Skeletal muscle tissue (tissue), 4 donors: Measurements from ENCODE around the gene SERPINA10. TPM values are rescaled to one million over a fixed set of nuclear protein-coding genes. Genes with fewer than 3 reads are reported as not detected.

ENCODE experiments used
- H3K27ac ChIP-seq: one replicate; pipeline ENCODE4 v1.7.0; 2013; ENCODE audit warnings: mild to moderate bottlenecking, low read depth, low read length, inconsistent platforms
- H3K27me3 ChIP-seq, 3 donors: one replicate each; pipeline ENCODE4 v1.7.0; 2013; ENCODE audit warnings: low read length in 3 of 3; ENCODE audit not compliant: control insufficient read depth in 3 of 3, insufficient read depth in 3 of 3
- H3K36me3 ChIP-seq, 3 donors: one replicate each; pipeline ENCODE4 v1.7.0; 2013; ENCODE audit warnings: low read length in 3 of 3; ENCODE audit not compliant: control insufficient read depth in 3 of 3, insufficient read depth in 3 of 3
- H3K4me1 ChIP-seq, 3 donors: one replicate each; pipeline ENCODE4 v1.7.0; 2013; ENCODE audit warnings: low read length in 3 of 3, mild to moderate bottlenecking in 3 of 3; ENCODE audit not compliant: control insufficient read depth in 3 of 3, insufficient read depth in 3 of 3
- H3K4me3 ChIP-seq, 3 donors: one replicate each; pipeline ENCODE4 v1.7.0; 2013; ENCODE audit warnings: low read length in 3 of 3
- H3K9ac ChIP-seq, 3 donors: one replicate each; pipeline ENCODE4 v1.7.0; 2013; ENCODE audit warnings: low read length in 3 of 3, mild to moderate bottlenecking in 3 of 3, moderate library complexity in 2 of 3, low read depth in 1 of 3
- H3K9me3 ChIP-seq, 3 donors: one replicate each; pipeline ENCODE4 v1.7.0; 2013; ENCODE audit warnings: low read length in 3 of 3; ENCODE audit not compliant: control insufficient read depth in 3 of 3
- total RNA-seq: library from RNA; depleted of rRNA; stranded (reverse); fragments of >200 nt; gene quantifications from one replicate; pipeline ENCODE4 v1.2.3, GENCODE V29; 2014
- donor health status: Osteomylitis.

SERPINA10 gene
- total RNA-seq, 1 donor from 2014 or later = not detected

DNA sequence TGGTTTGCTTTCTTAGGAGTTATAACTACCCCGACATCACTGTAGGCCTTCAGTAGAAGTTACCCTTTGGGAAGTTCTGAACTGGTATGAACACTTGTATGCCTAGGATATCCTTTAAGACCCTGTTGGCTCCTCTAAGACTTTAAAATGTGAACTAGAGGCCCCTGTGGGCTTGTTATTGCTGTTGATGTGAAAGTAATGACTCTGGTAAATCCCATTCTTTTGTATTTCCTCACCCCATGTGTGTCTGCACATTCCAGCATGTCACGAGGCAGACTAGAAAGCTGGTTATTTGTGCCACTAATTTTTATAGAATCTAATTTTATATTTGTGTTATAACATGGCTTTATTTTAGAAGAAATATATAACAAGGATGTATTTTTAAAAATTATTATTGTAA, 48.9 kb downstream of the SERPINA10 start:
- H3K27ac ChIP-seq = no peak overlapping the region
- H3K27me3 ChIP-seq = no peaks in the 10 kb centered on the region
- no peaks in the 10 kb centered on the region for H3K36me3 ChIP-seq
- H3K9ac ChIP-seq = no peak overlapping the region
- H3K9me3 ChIP-seq = no peaks in the 10 kb centered on the region
- no peaks in the 10 kb centered on the region for H3K4me1 ChIP-seq
- H3K4me3 ChIP-seq = no peak overlapping the region

- Histone ChIP-seq H3K36me3 (no peaks in the 10 kb centered on the region), H3K4me1 (no peaks in the 10 kb centered on the region), H3K27ac (no peak overlapping the region), H3K27me3 (no peaks in the 10 kb centered on the region), H3K4me3 (no peak overlapping the region), H3K9me3 (no peaks in the 10 kb centered on the region), H3K9ac (no peak overlapping the region)
Observed at GRCh38 chr14:94239406-94239805, 53.7 kb downstream of the SERPINA10 start.

GRCh38 chr14:94237983-94238382, 55.1 kb downstream of the SERPINA10 start:
- Histone ChIP-seq H3K4me1 (no peaks in the 10 kb centered on the region), H3K27ac (no peak overlapping the region), H3K36me3 (no peaks in the 10 kb centered on the region), H3K9ac (no peak overlapping the region), H3K9me3 (no peaks in the 10 kb centered on the region), H3K27me3 (no peaks in the 10 kb centered on the region), H3K4me3 (no peak overlapping the region)

- Histone ChIP-seq H3K9me3 (no peaks in the 10 kb centered on the region), H3K27ac (no peak overlapping the region), H3K4me3 (no peak overlapping the region), H3K36me3 (no peaks in the 10 kb centered on the region), H3K9ac (no peak overlapping the region), H3K4me1 (no peaks in the 10 kb centered on the region), H3K27me3 (no peaks in the 10 kb centered on the region)
Observed at GRCh38 chr14:94237046-94237445, 56.0 kb downstream of the SERPINA10 start.

Other genes starting within 250 kb of the SERPINA10 start
- 49.6 TPM for gene DDX24, start 212.1 kb downstream of the SERPINA10 start, total RNA-seq
- 5.7 TPM for gene IFI27L1, start 212.0 kb downstream of the SERPINA10 start, total RNA-seq
- gene IFI27, start 182.5 kb downstream of the SERPINA10 start, total RNA-seq = 1.6 TPM
- gene IFI27L2, start 163.7 kb downstream of the SERPINA10 start, total RNA-seq = 14.1 TPM
- 0.52 TPM for gene PPP4R4, start 118.9 kb downstream of the SERPINA10 start, total RNA-seq
- not detected for gene SERPINA6, start 30.1 kb upstream of the SERPINA10 start, total RNA-seq
- not detected for gene SERPINA2, start 73.4 kb upstream of the SERPINA10 start, total RNA-seq
- 3.7 TPM for gene SERPINA1, start 95.3 kb upstream of the SERPINA10 start, total RNA-seq
- gene SERPINA11, start 159.5 kb upstream of the SERPINA10 start, total RNA-seq = not detected
- gene SERPINA9, start 182.9 kb upstream of the SERPINA10 start, total RNA-seq = not detected
- gene SERPINA12, start 216.2 kb upstream of the SERPINA10 start, total RNA-seq = not detected